ENCODE measurements around the gene RERE.

RERE gene

GRCh38 chr1:8348047-8348776, 469.2 kb downstream of the RERE start:
- DNase-seq (ENCODE audit: low read depth) = no peak

GRCh38 chr1:8347635-8348034, 469.8 kb downstream of the RERE start:
- no peak for DNase-seq (ENCODE audit: low read depth)

- DNase-seq (ENCODE audit: low read depth) = no peak
Observed at GRCh38 chr1:8345621-8346415, 471.6 kb downstream of the RERE start.

- DNase-seq (ENCODE audit: low read depth) = no peak
Observed at GRCh38 chr1:8344893-8345507, 472.4 kb downstream of the RERE start.

GRCh38 chr1:8343464-8344001, 473.9 kb downstream of the RERE start:
- no peak for DNase-seq (ENCODE audit: low read depth)

- no peak for DNase-seq (ENCODE audit: low read depth)
Observed at GRCh38 chr1:8343044-8343443, 474.4 kb downstream of the RERE start.

GRCh38 chr1:8342325-8342724, 475.1 kb downstream of the RERE start:
- no peak for DNase-seq (ENCODE audit: low read depth)

GRCh38 chr1:8340448-8340847, 477.0 kb downstream of the RERE start:
- no peak for DNase-seq (ENCODE audit: low read depth)

GRCh38 chr1:8339203-8339600, 478.2 kb downstream of the RERE start:
- no peak for DNase-seq (ENCODE audit: low read depth)

- DNase-seq (ENCODE audit: low read depth) = no peak
Observed at GRCh38 chr1:8338526-8339202, 478.8 kb downstream of the RERE start.

- DNase-seq (ENCODE audit: low read depth) = no peak
Observed at GRCh38 chr1:8337776-8338525, 479.5 kb downstream of the RERE start.

GRCh38 chr1:8335246-8335645, 482.2 kb downstream of the RERE start:
- no peak for DNase-seq (ENCODE audit: low read depth)

GRCh38 chr1:8334106-8334851, 483.2 kb downstream of the RERE start:
- no peak for DNase-seq (ENCODE audit: low read depth)

GRCh38 chr1:8333246-8333987, 484.0 kb downstream of the RERE start:
- DNase-seq (ENCODE audit: low read depth) = no peak

GRCh38 chr1:8332806-8333205, 484.6 kb downstream of the RERE start:
- DNase-seq (ENCODE audit: low read depth) = no peak

GRCh38 chr1:8330271-8331125, 486.9 kb downstream of the RERE start:
- DNase-seq (ENCODE audit: low read depth) = no peak

GRCh38 chr1:8329858-8330257, 487.6 kb downstream of the RERE start:
- DNase-seq (ENCODE audit: low read depth) = no peak

GRCh38 chr1:8329439-8329838, 488.0 kb downstream of the RERE start:
- no peak for DNase-seq (ENCODE audit: low read depth)

- no peak for DNase-seq (ENCODE audit: low read depth)
Observed at GRCh38 chr1:8328271-8328670, 489.2 kb downstream of the RERE start.

Measured in activated T-cell treated with anti-CD3 and anti-CD28 coated beads for 24 hours (primary cell).